HepG2 (cell line): ENCODE results near the gene CD33. TPM values are rescaled to one million over a fixed set of nuclear protein-coding genes. Genes with fewer than 3 reads are reported as not detected.
A peak's percentile ranks its signal among the peaks of the same experiment; 100 is the strongest.

Experiments
- ATAC-seq: fragments of 200-7000 bp; cut with Tn5 transposase; 3 replicates; pipeline ENCODE4 v1.9.1; 2020; ENCODE audit warnings: mild to moderate bottlenecking, moderate library complexity
- BruUV-seq: library from RNA; stranded (reverse); fragments of 400-500 nt; replicated peaks from 2 replicates; lab custom pipeline; 2021; lab: Mats Ljungman, UMichigan
- CTCF ChIA-PET: fragments of 300-600 bp; formaldehyde crosslinking; extraction: SDS; loops from one replicate; lab custom pipeline; 2021; ENCODE audit warnings: low total read pairs, inconsistent platforms, low intra/inter-chr PET ratio; lab: Yijun Ruan, JAX
- POLR2A ChIA-PET: fragments of 350-600 bp; sonication (Branson Sonifier 250); formaldehyde crosslinking; loops from one replicate; lab custom pipeline; 2020; ENCODE audit warnings: antibody characterized with exemption, inconsistent platforms; lab: Yijun Ruan, JAX
- DNase-seq: peaks from one replicate; pipeline ENCODE4 v3.0.0-alpha.2; 2015; ENCODE audit warnings: low spot score
- FAIRE-seq: peaks from 3 replicates; lab custom pipeline; 2011; peaks lifted over from hg19 to GRCh38; lab: Jason Lieb, UNC
- H2AFZ ChIP-seq: one replicate; pipeline ENCODE4 v1.6.1; 2011; ENCODE audit warnings: low read length, inconsistent platforms
- H3K27ac ChIP-seq: fragments of 300-600 bp; 3 replicates; pipeline ENCODE4 v1.8.0; 2011; ENCODE audit warnings: mixed run types, mild to moderate bottlenecking, mixed read lengths, low read length, inconsistent platforms; ENCODE audit not compliant: insufficient read depth; ENCODE audit errors: extremely low read length
- H3K27me3 ChIP-seq, 2 experiments: fragments of 200-600 bp in 1 of 2; 2 replicates in 1 of 2; 3 replicates in 1 of 2; pipeline versions ENCODE4 v1.6.0 to v1.8.0; 2011; ENCODE audit warnings: low read length in 2 of 2, mild to moderate bottlenecking in 2 of 2, moderate library complexity in 2 of 2, inconsistent platforms in 1 of 2; ENCODE audit not compliant: insufficient read depth in 2 of 2, control insufficient read depth in 1 of 2
- H3K36me3 ChIP-seq, 2 experiments: fragments of 200-600 bp in 1 of 2; replicated peaks in 1 of 2; 2 replicates in 1 of 2; 3 replicates in 1 of 2; pipeline versions ENCODE4 v1.5.1 to v1.8.0; 2011; ENCODE audit warnings: low read length in 2 of 2, inconsistent platforms in 1 of 2; ENCODE audit not compliant: insufficient read depth in 2 of 2, control insufficient read depth in 1 of 2
- H3K4me1 ChIP-seq: 2 replicates; pipeline ENCODE4 v1.5.1; 2012; ENCODE audit warnings: low read length, inconsistent platforms; ENCODE audit not compliant: insufficient read depth
- H3K4me2 ChIP-seq: 2 replicates; pipeline ENCODE4 v1.6.0; 2011; ENCODE audit warnings: low read depth, low read length, inconsistent platforms
- H3K4me3 ChIP-seq, 3 experiments: fragments of 200-600 bp in 1 of 3; sonication (generic), shearing (Covaris generic) in 1 of 3; replicated peaks in 1 of 3; 2 replicates each; pipeline ENCODE4 v1.5.1; 2011 to 2016; ENCODE audit warnings: low read length in 3 of 3, inconsistent platforms in 2 of 3, low read depth in 2 of 3, mild to moderate bottlenecking in 2 of 3, control low read depth in 1 of 3, mixed read lengths in 1 of 3; ENCODE audit not compliant: insufficient read depth in 1 of 3
- H3K79me2 ChIP-seq: one replicate; pipeline ENCODE4 v1.6.1; 2011; ENCODE audit warnings: low read length, inconsistent platforms; ENCODE audit not compliant: insufficient read depth
- H3K9ac ChIP-seq: 2 replicates; pipeline ENCODE4 v1.6.0; 2011; ENCODE audit warnings: mild to moderate bottlenecking, low read depth, low read length, inconsistent platforms; ENCODE audit not compliant: insufficient read depth
- H3K9me3 ChIP-seq: 2 replicates; pipeline ENCODE4 v1.5.1; 2012; ENCODE audit warnings: mild to moderate bottlenecking, low read length
- H4K20me1 ChIP-seq: 2 replicates; pipeline ENCODE4 v1.6.0; 2011; ENCODE audit warnings: inconsistent platforms, mild to moderate bottlenecking, low read length, moderate library complexity; ENCODE audit not compliant: insufficient read depth
- ARID2 ChIP-seq: sonication (generic); formaldehyde crosslinking; IDR thresholded peaks from 2 replicates; pipeline ENCODE4 v1.8.1; 2022; ENCODE audit warnings: mild to moderate bottlenecking, missing genetic modification reagents, borderline replicate concordance
- ARNT2 ChIP-seq: sonication (generic); formaldehyde crosslinking; IDR thresholded peaks from 2 replicates; pipeline ENCODE4 v1.8.0; 2022; ENCODE audit warnings: mild to moderate bottlenecking, low read depth, missing genetic modification reagents, moderate library complexity
- CREB1 ChIP-seq, 2 experiments: fragments of 450-650 bp in 1 of 2; IDR thresholded peaks; 2 replicates each; pipeline ENCODE4 v1.6.1; 2016 to 2017; ENCODE audit warnings: control low read depth in 1 of 2, mild to moderate bottlenecking in 1 of 2, missing compliant biosample characterization in 1 of 2, missing genetic modification characterization in 1 of 2
- EED ChIP-seq: sonication (generic); formaldehyde crosslinking; IDR thresholded peaks from 2 replicates; pipeline ENCODE4 v1.5.0; 2020; ENCODE audit warnings: mild to moderate bottlenecking, missing genetic modification reagents
- ELF1 ChIP-seq: sonication (generic); formaldehyde crosslinking; IDR thresholded peaks from 2 replicates; pipeline ENCODE4 v1.4.0; 2020; ENCODE audit warnings: missing genetic modification reagents
- FOXC1 ChIP-seq: sonication (generic); formaldehyde crosslinking; IDR thresholded peaks from 2 replicates; pipeline ENCODE4 v1.8.0; 2022; ENCODE audit warnings: mild to moderate bottlenecking, missing genetic modification reagents, borderline replicate concordance
- GTF3A ChIP-seq: sonication (generic); formaldehyde crosslinking; conservative IDR thresholded peaks from 2 replicates; pipeline ENCODE4 v1.4.0; 2020; ENCODE audit warnings: mild to moderate bottlenecking, missing genetic modification reagents
- STAT6 ChIP-seq: sonication (generic); formaldehyde crosslinking; IDR thresholded peaks from 2 replicates; pipeline ENCODE4 v1.4.0; 2020; ENCODE audit warnings: missing genetic modification reagents, mild to moderate bottlenecking, borderline replicate concordance
- ZBTB7A ChIP-seq: sonication (generic); formaldehyde crosslinking; IDR thresholded peaks from 2 replicates; pipeline ENCODE4 v1.8.0; 2022; ENCODE audit warnings: mild to moderate bottlenecking, missing genetic modification reagents
- ZNF101 ChIP-seq: sonication (generic); formaldehyde crosslinking; IDR thresholded peaks from 2 replicates; pipeline ENCODE4 v1.4.0; 2020; ENCODE audit warnings: mild to moderate bottlenecking, low read depth, missing genetic modification reagents, borderline replicate concordance
- ZNF230 ChIP-seq: sonication (generic); formaldehyde crosslinking; IDR thresholded peaks from 2 replicates; pipeline ENCODE4 v1.4.0; 2020; ENCODE audit warnings: mild to moderate bottlenecking, missing genetic modification reagents
- ZNF34 ChIP-seq: sonication (generic); formaldehyde crosslinking; IDR thresholded peaks from 2 replicates; pipeline ENCODE4 v1.4.0; 2020; ENCODE audit warnings: mild to moderate bottlenecking, missing genetic modification reagents, borderline replicate concordance
- ZNF496 ChIP-seq: sonication (generic); formaldehyde crosslinking; IDR thresholded peaks from 2 replicates; pipeline ENCODE4 v1.8.1; 2023; ENCODE audit warnings: mild to moderate bottlenecking, moderate library complexity, missing genetic modification reagents; ENCODE audit not compliant: insufficient replicate concordance
- ZNF614 ChIP-seq: IDR thresholded peaks from 2 replicates; pipeline ENCODE4 v1.6.1; 2018; ENCODE audit warnings: missing biosample characterization, missing genetic modification reagents, inconsistent platforms, borderline replicate concordance
- ZNF883 ChIP-seq: sonication (generic); formaldehyde crosslinking; IDR thresholded peaks from 2 replicates; pipeline ENCODE4 v1.5.1; 2020; ENCODE audit warnings: mild to moderate bottlenecking, missing genetic modification reagents; ENCODE audit errors: not compliant biosample characterization
- ZSCAN31 ChIP-seq: sonication (generic); formaldehyde crosslinking; IDR thresholded peaks from 2 replicates; pipeline ENCODE4 v1.5.0; 2020; ENCODE audit warnings: low read depth, mild to moderate bottlenecking, missing genetic modification reagents
- WGBS: methylation state at CpG from one replicate; pipeline ENCODE4 v1.1.6; 2017; ENCODE audit warnings: low lambda C conversion rate; 5-methylcytosine and 5-hydroxymethylcytosine counted together
- in situ Hi-C: cut with HindIII; loops from 2 replicates; pipeline ENCODE4 v1.10.0; 2017; ENCODE audit warnings: low pct_unique_long_range_greater_than_20kb; ENCODE audit not compliant: extremely low pct_ligation_motif_present
- intact Hi-C: fragments of 100-400 bp; cut with micrococcal nuclease; formaldehyde crosslinking; loops from one replicate; pipeline ENCODE4 v1.10.0; 2022; ENCODE audit not compliant: unreplicated experiment
- polyA plus RNA-seq, 8 experiments: library from polyadenylated mRNA; depleted of rRNA in 3 of 8; stranded (reverse) in 7 of 8; unstranded in 1 of 8; fragments of >200 nt; fragmentation: Illumina TruSeq in 4 of 8; extraction: Trizol in 4 of 8; gene quantifications; 2 replicates each; pipeline versions ENCODE4 v1.2.1 to v1.2.3, GENCODE V29; 2011 to 2016; ENCODE audit warnings: low read depth in 4 of 8, missing spikeins in 1 of 8, mixed read lengths in 1 of 8; ENCODE audit not compliant: insufficient read depth in 1 of 8
- total RNA-seq, 5 experiments: library from RNA; depleted of rRNA; stranded (reverse); fragments of >200 nt; fragmentation: Illumina TruSeq; extraction: Trizol; gene quantifications; 2 replicates each; pipeline ENCODE4 v1.2.3, GENCODE V29; 2016; ENCODE audit warnings: low read depth in 1 of 5

CD33 gene
- total and polyA plus RNA-seq, 2 of the 13 experiments (the other 11 are each of a cell fraction or from before 2014, with no cell fraction given), result 0.29 TPM; not detected in 1

GRCh38 chr19:51195316-51195586 is 29.6 kb upstream of the CD33 start:
- intact Hi-C loops, result no loop called here
- no peak overlapping the region for H3K9ac ChIP-seq
- no peak for ATAC-seq
- H3K27ac ChIP-seq, result no peak overlapping the region
- no peaks in the 10 kb centered on the region for H4K20me1 ChIP-seq
- TF ChIP-seq ARID2 (CRISPR knock-in tag) (no peak), ZNF230 (CRISPR knock-in tag) (no peak), FOXC1 (no peak), CREB1 (IDR thresholded peaks at IDR 0.05) (peak; percentile 64; the same call in 1 of the 2 replicates), CREB1 (CRISPR knock-in tag; IDR thresholded peaks at IDR 0.05) (no peak), ZBTB7A (no peak), ZNF101 (CRISPR knock-in tag) (no peak), ARNT2 (CRISPR knock-in tag) (no peak)
- TF ChIP-seq, all 625 proteins: peak for 1
- H3K9me3 ChIP-seq, result no peaks in the 10 kb centered on the region
- H3K27me3 ChIP-seq, result peaks cover 7 to 56% of the 10 kb centered on the region in 2 experiments; a peak in 4 of 5 replicates
- no peaks in the 10 kb centered on the region for H3K36me3 ChIP-seq
- in situ Hi-C loops, result no loop called here
- ChIA-PET POLR2A (no interaction called here), CTCF (no interaction called here)
- no peak overlapping the region for H3K4me3 ChIP-seq
- H3K4me1 ChIP-seq, result no peaks in the 10 kb centered on the region
- no peak overlapping the region for H2AFZ ChIP-seq
- DNase-seq (no peak), FAIRE-seq (no peak)
- no TSS peak for BruUV-seq
- WGBS, result 25% methylated on average over 9 of the region's 9 CpGs
- H3K4me2 ChIP-seq, result no peak overlapping the region
- no peaks in the 10 kb centered on the region for H3K79me2 ChIP-seq

GRCh38 chr19:51195616-51196015 is 29.3 kb upstream of the CD33 start:
- H3K9ac ChIP-seq, result no peak overlapping the region
- intact Hi-C loops (no loop called here), in situ Hi-C loops (no loop called here)
- CTCF ChIA-PET, result no interaction called here
- peaks cover 7 to 55% of the 10 kb centered on the region in 2 experiments; a peak in 4 of 5 replicates for H3K27me3 ChIP-seq
- 17% methylated on average over 1 of the region's 10 CpGs for WGBS
- no peak overlapping the region for H3K27ac ChIP-seq
- no peaks in the 10 kb centered on the region for H3K9me3 ChIP-seq
- no peaks in the 10 kb centered on the region for H3K79me2 ChIP-seq
- no peaks in the 10 kb centered on the region for H4K20me1 ChIP-seq
- H3K36me3 ChIP-seq, result no peaks in the 10 kb centered on the region
- H2AFZ ChIP-seq, result no peak overlapping the region
- ATAC-seq, result no peak
- TF ChIP-seq ZNF34 (CRISPR knock-in tag) (no peak), GTF3A (CRISPR knock-in tag) (no peak), ZSCAN31 (CRISPR knock-in tag) (no peak), ZNF614 (CRISPR knock-in tag) (no peak), ELF1 (CRISPR knock-in tag) (no peak), EED (CRISPR knock-in tag) (no peak), ZNF496 (CRISPR knock-in tag) (no peak), STAT6 (CRISPR knock-in tag) (no peak), ZNF883 (no peak)
- no peak for DNase-seq
- H3K4me3 ChIP-seq, result no peak overlapping the region
- FAIRE-seq, result no peak
- no TSS peak for BruUV-seq
- H3K4me1 ChIP-seq, result no peaks in the 10 kb centered on the region
- POLR2A ChIA-PET, result no interaction called here
- no peak overlapping the region for H3K4me2 ChIP-seq
